GM21723 (cell line): ENCODE data around the gene VDR.

Experiments
- ATAC-seq: cut with Tn5 transposase; IDR thresholded peaks from one replicate; pipeline ENCODE4 v1.9.1; 2021; ENCODE audit warnings: mild to moderate bottlenecking, moderate library complexity; ENCODE audit not compliant: unreplicated experiment

The VDR gene

DNA sequence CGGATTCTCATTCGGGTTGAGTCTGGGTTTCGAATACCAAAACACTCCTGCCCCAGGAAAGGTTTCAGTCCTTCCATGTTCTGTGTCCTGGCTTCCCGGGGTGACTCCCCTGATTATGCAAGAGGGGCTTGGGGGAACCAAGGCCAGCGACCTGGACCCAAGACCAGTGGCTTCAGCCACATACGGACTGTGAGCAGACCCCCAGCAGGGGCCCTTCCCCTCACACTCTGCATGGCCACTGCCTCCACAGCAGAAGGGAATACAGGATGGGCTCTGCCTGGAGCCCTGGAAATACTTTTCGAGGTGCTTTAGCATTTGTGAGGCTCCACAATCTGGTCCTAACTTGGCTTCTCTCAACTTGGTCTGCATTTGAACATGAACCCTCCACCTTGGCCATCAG, 104.2 kb downstream of the VDR start:
- ATAC-seq: no peak

DNA sequence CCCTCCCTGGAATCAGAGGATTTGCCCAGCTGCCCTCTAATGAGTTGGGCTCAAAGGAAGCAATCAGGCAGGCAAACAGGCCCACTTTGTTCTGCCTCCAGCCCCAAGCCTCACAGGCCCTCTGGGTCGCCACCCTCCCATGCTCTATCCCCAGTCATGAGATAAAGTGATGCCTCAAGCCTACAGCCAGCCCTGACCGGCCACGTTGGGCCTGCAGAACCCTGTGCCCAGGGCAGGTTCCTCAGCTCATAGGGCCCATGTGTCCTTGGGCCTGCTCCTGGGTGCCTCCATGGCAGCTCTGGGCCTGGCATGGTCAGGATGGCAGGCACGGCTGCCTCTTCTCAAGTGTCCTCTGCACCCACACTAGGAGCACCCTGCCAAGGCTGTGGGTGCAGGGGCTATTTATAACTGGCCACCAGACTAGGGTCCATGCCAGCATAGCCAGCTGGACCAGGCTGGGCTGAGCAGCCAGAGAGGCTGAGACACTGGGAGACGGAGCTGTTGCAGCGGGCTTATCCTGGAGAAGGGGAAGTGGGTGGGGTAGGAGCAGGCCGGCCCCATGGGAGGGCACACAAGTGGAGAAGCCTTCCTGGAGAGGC, 105.3 kb downstream of the VDR start:
- ATAC-seq: no peak

DNA sequence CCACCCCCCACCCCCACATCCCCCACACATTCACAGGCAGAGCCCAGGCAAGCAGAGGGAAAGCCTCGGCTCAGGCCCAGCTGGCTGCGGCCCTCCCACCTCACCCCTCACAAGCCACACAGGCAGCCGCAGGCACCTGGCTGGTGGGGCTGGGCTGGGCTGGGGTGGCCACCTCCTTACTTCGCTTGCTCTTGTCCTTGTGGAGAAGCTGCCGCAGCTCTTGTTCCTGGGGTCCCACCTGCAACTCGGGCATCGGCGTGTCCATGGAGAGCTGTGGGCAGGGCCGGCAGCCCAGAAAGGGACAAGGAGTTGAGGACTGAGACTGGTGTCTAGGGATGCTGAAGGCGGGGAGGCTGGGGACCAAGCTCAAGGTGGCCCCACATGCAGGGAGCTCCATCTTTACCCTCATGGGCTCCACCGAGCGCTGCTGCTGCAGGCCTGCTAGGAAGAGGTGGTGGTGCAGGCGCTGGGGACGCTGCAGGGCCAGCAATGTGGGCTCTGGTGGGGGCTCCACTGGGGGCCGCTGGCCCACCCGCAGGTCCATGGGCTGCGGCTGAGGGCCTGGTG, 106.3 kb downstream of the VDR start:
- ATAC-seq: no peak

DNA sequence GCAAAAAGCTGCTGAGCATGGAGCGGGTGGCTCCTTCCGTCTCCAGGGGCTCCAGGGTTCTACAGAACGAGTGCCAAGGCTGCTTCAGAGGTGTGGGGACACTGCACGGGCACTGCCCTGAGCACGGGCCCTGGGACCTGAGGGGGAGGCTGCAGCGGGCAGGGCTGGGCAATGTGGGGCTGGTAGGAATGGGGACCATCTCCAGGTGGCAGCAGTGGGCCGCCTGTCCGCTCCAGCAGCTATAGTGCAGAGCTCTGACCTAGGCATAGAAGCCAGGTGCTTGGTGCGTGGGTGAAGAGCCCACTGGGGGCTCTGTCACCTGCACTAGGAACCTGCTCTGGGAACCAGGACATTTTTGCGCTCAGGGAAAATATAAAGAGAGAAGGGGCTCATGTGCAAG, 107.4 kb downstream of the VDR start:
- ATAC-seq: peak; percentile 67

DNA sequence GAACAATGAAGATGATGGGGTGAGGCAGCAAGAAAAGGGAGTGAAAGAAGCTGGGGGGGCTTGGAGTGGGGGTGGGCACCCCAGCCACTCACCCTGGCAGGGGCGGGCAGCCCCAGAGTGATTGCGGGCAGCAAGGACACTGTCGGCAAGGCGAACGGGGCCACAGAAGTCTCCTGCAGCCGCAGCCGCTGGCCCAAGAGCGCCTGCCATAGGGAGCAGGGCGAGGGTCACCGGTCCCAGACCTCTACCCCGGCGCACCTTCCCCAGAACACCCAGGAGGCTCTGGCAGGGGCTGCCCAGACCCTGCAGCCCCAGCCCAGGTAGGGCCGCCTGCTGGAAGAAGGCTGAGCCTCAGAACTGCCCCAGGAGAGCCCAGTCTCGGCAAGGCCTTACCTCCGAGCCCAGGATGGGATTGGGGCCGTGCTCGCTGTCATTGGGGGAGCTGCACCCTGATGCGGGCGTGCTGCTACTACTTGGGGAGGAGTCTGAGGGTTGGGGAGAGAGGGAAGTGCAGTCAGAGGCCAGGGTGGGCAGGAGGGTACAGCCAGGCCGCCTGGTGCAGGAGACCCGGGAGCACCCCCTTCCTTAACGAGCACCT, 108.9 kb downstream of the VDR start:
- ATAC-seq: no peak

DNA sequence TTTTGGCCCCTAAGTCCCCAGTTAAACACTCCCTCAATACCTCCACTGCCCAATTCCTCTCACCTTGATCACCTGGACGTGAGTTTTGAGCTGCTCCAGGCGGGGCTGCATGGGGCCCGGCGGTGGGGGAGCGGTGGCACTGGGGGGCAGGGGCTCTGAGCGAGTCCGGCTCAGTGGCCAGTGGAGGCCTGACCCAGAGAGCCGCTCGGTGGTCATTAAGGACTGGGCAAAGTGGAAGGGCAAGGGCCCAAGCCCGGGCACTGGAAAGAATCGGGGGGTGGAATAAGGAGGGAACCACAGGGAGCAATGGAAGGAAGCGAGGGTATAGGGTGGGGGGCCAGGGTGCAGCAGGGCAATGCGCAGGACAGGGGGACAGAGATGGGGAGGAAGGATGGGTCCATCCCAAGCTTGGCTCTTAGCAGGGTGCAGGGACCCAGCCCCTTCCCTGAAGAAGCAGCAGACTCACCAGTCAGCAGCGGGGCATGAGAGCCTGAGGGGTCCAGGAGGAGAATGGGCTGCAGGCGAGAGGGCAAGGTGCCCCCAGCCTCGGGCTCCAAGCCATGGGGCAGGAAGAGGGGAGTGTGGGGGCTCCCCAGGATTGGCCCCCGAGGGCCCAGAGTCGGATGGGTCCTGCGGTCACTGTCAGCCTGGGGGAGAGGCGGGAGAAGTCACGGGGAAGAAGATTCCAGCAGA, 109.5 kb downstream of the VDR start:
- ATAC-seq: no peak

DNA sequence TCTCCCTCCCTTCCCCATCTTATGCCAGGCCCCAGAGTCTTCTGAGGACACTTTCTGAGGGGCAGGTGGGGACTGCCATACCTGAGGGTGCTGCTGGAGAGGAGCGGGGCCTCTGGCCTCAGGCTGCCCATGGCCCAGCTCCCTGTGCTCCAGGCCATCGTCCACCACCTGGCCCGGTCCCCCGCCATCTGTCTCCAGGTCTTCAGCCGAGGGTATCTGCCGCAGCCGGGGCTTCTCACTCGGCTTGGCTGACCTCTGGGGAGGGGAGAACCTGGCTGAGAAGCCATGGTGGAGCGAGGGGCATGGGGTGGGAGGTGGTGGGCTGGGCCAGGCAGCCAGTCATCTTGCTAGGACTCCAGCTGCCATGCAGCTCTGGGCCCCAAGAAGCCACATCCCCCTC, 110.1 kb downstream of the VDR start:
- ATAC-seq: no peak

DNA sequence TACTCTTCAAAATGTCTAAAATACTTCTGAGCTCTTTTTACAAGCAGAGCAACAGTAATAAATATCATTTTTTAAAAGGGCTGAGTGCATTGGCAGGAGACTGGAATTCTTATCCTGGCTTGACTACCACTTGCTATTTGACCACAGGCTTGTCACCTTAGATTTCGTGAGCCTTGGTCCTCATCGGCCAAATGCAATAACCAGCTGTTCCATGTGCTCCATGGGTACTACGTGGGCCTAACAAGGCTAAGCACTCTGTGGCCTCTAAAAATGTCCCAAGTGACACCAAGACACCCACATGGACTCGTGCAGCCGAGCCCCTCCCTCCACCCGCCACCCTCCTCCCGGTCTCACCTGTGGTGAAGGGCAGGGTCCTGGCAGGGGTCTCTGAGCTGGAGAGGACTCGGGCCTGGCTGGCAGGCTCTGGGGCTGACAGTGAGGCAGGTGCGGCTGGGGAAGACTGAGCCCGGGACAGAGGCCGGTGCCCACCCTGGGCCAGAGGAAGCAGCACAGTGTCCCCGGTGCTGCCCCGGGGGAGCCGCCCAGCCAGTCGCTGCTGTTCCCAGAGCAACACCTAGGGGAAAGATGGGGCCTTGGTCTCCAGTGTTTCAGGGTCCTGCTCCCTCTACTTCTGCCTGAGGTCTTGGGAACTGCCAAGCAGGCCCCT, 111.6 kb downstream of the VDR start:
- no peak for ATAC-seq

DNA sequence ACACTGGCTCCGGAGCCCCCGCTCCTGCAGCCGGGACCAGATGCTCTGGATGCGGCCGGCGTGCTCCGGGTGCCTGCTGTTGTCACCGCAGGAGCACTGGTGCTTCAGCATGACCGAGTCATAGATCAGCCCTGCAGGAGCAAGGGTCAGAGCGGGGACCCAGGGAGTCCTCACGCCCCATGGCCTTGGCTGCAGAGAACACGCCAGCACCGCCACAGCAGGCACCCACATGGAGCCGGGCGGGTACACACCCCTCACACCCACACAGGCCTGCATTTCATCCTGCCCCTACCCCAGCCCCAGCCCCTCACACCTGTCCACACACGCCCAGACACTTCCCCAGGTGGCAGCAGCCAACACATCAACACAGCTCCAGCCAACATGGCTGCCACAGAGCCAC, 112.9 kb downstream of the VDR start:
- no peak for ATAC-seq
